Omental fat pad (tissue), 4 donors: Measurements from ENCODE around the gene DCLK1. TPM values are rescaled to one million over a fixed set of nuclear protein-coding genes. Genes with fewer than 3 reads are reported as not detected.
A peak's percentile ranks its signal among the peaks of the same experiment; 100 is the strongest.

Source experiments
- ATAC-seq: fragments of 150-250 bp; one replicate; pipeline ENCODE4 v1.9.1; 2016; ENCODE audit warnings: mild to moderate bottlenecking, moderate library complexity; ENCODE audit not compliant: low FRiP score
- DNase-seq: peaks from one replicate; pipeline ENCODE4 v3.0.0-alpha.2; 2019; ENCODE audit warnings: low spot score
- CTCF ChIP-seq, 3 donors: fragments of 450-650 bp; IDR thresholded peaks; one replicate each; pipeline ENCODE4 v1.5.1; 2016 to 2017; ENCODE audit warnings: antibody characterized with exemption in 3 of 3, mild to moderate bottlenecking in 3 of 3, moderate library complexity in 2 of 3
- total RNA-seq, 4 donors: library from RNA; depleted of rRNA; stranded (reverse); fragments of >200 nt; gene quantifications; one replicate each; pipeline ENCODE4 v1.1.0, GENCODE V29; 2016

Gene DCLK1
- total RNA-seq, 4 donors from 2014 or later = 13.9 to 206 (median 30.5) TPM

GRCh38 chr13:35731471-35731870, 399.7 kb downstream of the DCLK1 start:
- DNase-seq (no peak), ATAC-seq (no peak)
- TF ChIP-seq CTCF (IDR thresholded peaks at IDR 0.05) = no peak

- TF ChIP-seq CTCF (IDR thresholded peaks at IDR 0.05) = no peak
- ATAC-seq = no peak
- no peak for DNase-seq
These were observed 401.1 kb downstream of the DCLK1 start for GRCh38 chr13:35729926-35730627.

GRCh38 chr13:35727881-35728280, 403.3 kb downstream of the DCLK1 start:
- no peak for ATAC-seq
- no peak for DNase-seq
- TF ChIP-seq CTCF (IDR thresholded peaks at IDR 0.05) = no peak

- DNase-seq (no peak), ATAC-seq (no peak)
- no peak for TF ChIP-seq CTCF (IDR thresholded peaks at IDR 0.05)
These were observed 406.7 kb downstream of the DCLK1 start for GRCh38 chr13:35724446-35724845.

- no peak for DNase-seq
- ATAC-seq = peak; percentile 30
These were observed 407.4 kb downstream of the DCLK1 start for GRCh38 chr13:35723821-35724220.

GRCh38 chr13:35723053-35723461, 408.1 kb downstream of the DCLK1 start:
- DNase-seq (no peak), ATAC-seq (no peak)
- TF ChIP-seq CTCF (IDR thresholded peaks at IDR 0.05) = no peak

More at GRCh38 chr13:35723821-35724220, 407.4 kb downstream of the DCLK1 start:
- no peak for TF ChIP-seq CTCF (IDR thresholded peaks at IDR 0.05)

GRCh38 chr13:35722458-35723052, 408.6 kb downstream of the DCLK1 start:
- TF ChIP-seq CTCF (IDR thresholded peaks at IDR 0.05) = no peak
- ATAC-seq (no peak), DNase-seq (no peak)
